ENCODE measurements around the gene TMPRSS7. TPM values are rescaled to one million over a fixed set of nuclear protein-coding genes. Genes with fewer than 3 reads are reported as not detected.

TMPRSS7 gene
- total RNA-seq (2014; rRNA removed; shearing (Covaris generic); ENCODE audit: low replicate concordance) = not detected in 2 replicates

- no peak for DNase-seq (ENCODE audit: low read depth)
- in situ Hi-C loops (cut with HindIII; ENCODE audit: low pct_unique_long_range_greater_than_20kb, low sequenced_read_pairs) = no loop called here
These were observed at the start of gene TMPRSS7 for GRCh38 chr3:112034436-112034835. TSS of gene TMPRSS7 (plus strand) at chr3:112034736. CDS start at chr3:112034846, 110 bp downstream.

GRCh38 chr3:111986800-111987199 lies 47.7 kb upstream of the TMPRSS7 start:
- in situ Hi-C loops (cut with HindIII; ENCODE audit: low pct_unique_long_range_greater_than_20kb, low sequenced_read_pairs) = no loop called here
- DNase-seq (ENCODE audit: low read depth) = no peak

GRCh38 chr3:111989061-111989678 lies 45.4 kb upstream of the TMPRSS7 start:
- DNase-seq (ENCODE audit: low read depth) = peak; percentile 48
- in situ Hi-C loops (cut with HindIII; ENCODE audit: low pct_unique_long_range_greater_than_20kb, low sequenced_read_pairs) = no loop called here

GRCh38 chr3:111993038-111993437 lies 41.5 kb upstream of the TMPRSS7 start:
- in situ Hi-C loops (cut with HindIII; ENCODE audit: low pct_unique_long_range_greater_than_20kb, low sequenced_read_pairs) = no loop called here
- no peak for DNase-seq (ENCODE audit: low read depth)

GRCh38 chr3:111998636-111999483 lies 35.7 kb upstream of the TMPRSS7 start, which contains the start of gene TAGLN3:
TSS of gene TAGLN3 (plus strand) at chr3:111998922. CDS start at chr3:111999423, 501 bp downstream.
- DNase-seq (ENCODE audit: low read depth) = no peak
- in situ Hi-C loops (cut with HindIII; ENCODE audit: low pct_unique_long_range_greater_than_20kb, low sequenced_read_pairs) = no loop called here

GRCh38 chr3:111999484-112000324 lies 34.8 kb upstream of the TMPRSS7 start:
- in situ Hi-C loops (cut with HindIII; ENCODE audit: low pct_unique_long_range_greater_than_20kb, low sequenced_read_pairs) = no loop called here
- no peak for DNase-seq (ENCODE audit: low read depth)

GRCh38 chr3:112000367-112000771 lies 34.2 kb upstream of the TMPRSS7 start:
- no peak for DNase-seq (ENCODE audit: low read depth)
- in situ Hi-C loops (cut with HindIII; ENCODE audit: low pct_unique_long_range_greater_than_20kb, low sequenced_read_pairs) = no loop called here

- in situ Hi-C loops (cut with HindIII; ENCODE audit: low pct_unique_long_range_greater_than_20kb, low sequenced_read_pairs) = no loop called here
- DNase-seq (ENCODE audit: low read depth) = no peak
These were observed 33.6 kb upstream of the TMPRSS7 start for GRCh38 chr3:112000966-112001365.

GRCh38 chr3:112001526-112001925 lies 33.0 kb upstream of the TMPRSS7 start:
- in situ Hi-C loops (cut with HindIII; ENCODE audit: low pct_unique_long_range_greater_than_20kb, low sequenced_read_pairs) = no loop called here
- no peak for DNase-seq (ENCODE audit: low read depth)

- in situ Hi-C loops (cut with HindIII; ENCODE audit: low pct_unique_long_range_greater_than_20kb, low sequenced_read_pairs) = no loop called here
These were observed 32.2 kb upstream of the TMPRSS7 start for GRCh38 chr3:112002096-112002971.

GRCh38 chr3:112003321-112004080 lies 31.0 kb upstream of the TMPRSS7 start:
- in situ Hi-C loops (cut with HindIII; ENCODE audit: low pct_unique_long_range_greater_than_20kb, low sequenced_read_pairs) = no loop called here
- DNase-seq (ENCODE audit: low read depth) = no peak

More at GRCh38 chr3:112002096-112002971, 32.2 kb upstream of the TMPRSS7 start:
- no peak for DNase-seq (ENCODE audit: low read depth)

GRCh38 chr3:112004187-112004586 lies 30.3 kb upstream of the TMPRSS7 start:
- DNase-seq (ENCODE audit: low read depth) = no peak
- in situ Hi-C loops (cut with HindIII; ENCODE audit: low pct_unique_long_range_greater_than_20kb, low sequenced_read_pairs) = no loop called here

- DNase-seq (ENCODE audit: low read depth) = no peak
- in situ Hi-C loops (cut with HindIII; ENCODE audit: low pct_unique_long_range_greater_than_20kb, low sequenced_read_pairs) = no loop called here
These were observed 29.9 kb upstream of the TMPRSS7 start for GRCh38 chr3:112004669-112005068.

GRCh38 chr3:112005091-112005672 lies 29.4 kb upstream of the TMPRSS7 start:
- in situ Hi-C loops (cut with HindIII; ENCODE audit: low pct_unique_long_range_greater_than_20kb, low sequenced_read_pairs) = no loop called here
- DNase-seq (ENCODE audit: low read depth) = no peak

- DNase-seq (ENCODE audit: low read depth) = no peak
- in situ Hi-C loops (cut with HindIII; ENCODE audit: low pct_unique_long_range_greater_than_20kb, low sequenced_read_pairs) = no loop called here
These were observed 26.9 kb upstream of the TMPRSS7 start for GRCh38 chr3:112007633-112008032.

- DNase-seq (ENCODE audit: low read depth) = no peak
- in situ Hi-C loops (cut with HindIII; ENCODE audit: low pct_unique_long_range_greater_than_20kb, low sequenced_read_pairs) = no loop called here
These were observed 24.9 kb upstream of the TMPRSS7 start for GRCh38 chr3:112009670-112010069.

GRCh38 chr3:112010636-112011035 lies 23.9 kb upstream of the TMPRSS7 start:
- in situ Hi-C loops (cut with HindIII; ENCODE audit: low pct_unique_long_range_greater_than_20kb, low sequenced_read_pairs) = no loop called here

More at GRCh38 chr3:112010636-112011035, 23.9 kb upstream of the TMPRSS7 start:
- DNase-seq (ENCODE audit: low read depth) = no peak

Measured in Caki2 (cell line).